Epithelial cell of esophagus (primary cell): ENCODE data around the gene ASB8.
A peak's percentile ranks its signal among the peaks of the same experiment; 100 is the strongest.
"Not testable (repeated sequence)": the region's sequence is repeated elsewhere in the genome, so short reads cannot be mapped to it uniquely, and the experiment has no call there.

Source experiments
- DNase-seq: peaks from one replicate; pipeline ENCODE4 v3.0.0; 2010; ENCODE audit warnings: low read depth
- H3K4me3 ChIP-seq: 2 replicates; pipeline ENCODE4 v1.5.1; 2011; ENCODE audit warnings: mild to moderate bottlenecking, low read length, control low read depth
- TF ChIP-seq, protein P1 (sequence below): IDR thresholded peaks from 2 replicates; pipeline ENCODE4 v1.5.1; 2011; ENCODE audit warnings: low read depth, mild to moderate bottlenecking, low read length, control low read depth, inconsistent platforms; ENCODE audit not compliant: insufficient read depth; ENCODE audit errors: missing control alignments

The ASB8 gene

DNA sequence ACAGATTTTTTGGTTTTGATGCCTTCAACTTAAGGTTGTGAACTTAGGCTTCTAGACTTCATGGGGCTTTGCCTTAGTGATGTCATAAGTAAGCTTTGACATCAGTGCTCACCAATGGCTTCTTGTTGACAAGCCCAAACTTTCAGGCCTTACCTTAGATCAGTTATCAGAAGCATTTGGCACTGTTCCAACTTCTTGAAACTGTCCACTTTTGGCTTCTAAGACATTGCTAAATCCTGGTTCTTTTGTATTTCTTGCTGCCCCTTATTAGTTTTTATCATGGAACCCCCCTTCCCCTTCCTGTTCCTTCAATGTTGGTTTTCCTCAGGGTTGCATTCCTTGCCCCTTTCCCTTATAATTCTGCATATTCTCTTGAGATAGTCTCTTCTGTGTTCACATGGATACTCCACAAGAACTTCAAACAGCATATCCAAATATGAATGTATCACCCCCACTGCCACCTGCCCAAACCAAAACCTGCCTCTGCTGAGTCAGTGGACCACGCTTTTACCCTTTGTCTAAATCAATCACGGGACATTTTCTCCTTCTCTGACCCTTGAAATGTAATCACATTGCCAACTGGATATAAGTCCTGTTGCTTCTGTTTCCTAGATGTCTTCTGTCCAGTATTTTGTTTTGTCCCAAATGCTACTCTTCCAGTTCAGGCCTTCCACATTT is 30.2 kb downstream of the ASB8 start:
- DNase-seq, result no peak
- TF ChIP-seq, protein P1, sequence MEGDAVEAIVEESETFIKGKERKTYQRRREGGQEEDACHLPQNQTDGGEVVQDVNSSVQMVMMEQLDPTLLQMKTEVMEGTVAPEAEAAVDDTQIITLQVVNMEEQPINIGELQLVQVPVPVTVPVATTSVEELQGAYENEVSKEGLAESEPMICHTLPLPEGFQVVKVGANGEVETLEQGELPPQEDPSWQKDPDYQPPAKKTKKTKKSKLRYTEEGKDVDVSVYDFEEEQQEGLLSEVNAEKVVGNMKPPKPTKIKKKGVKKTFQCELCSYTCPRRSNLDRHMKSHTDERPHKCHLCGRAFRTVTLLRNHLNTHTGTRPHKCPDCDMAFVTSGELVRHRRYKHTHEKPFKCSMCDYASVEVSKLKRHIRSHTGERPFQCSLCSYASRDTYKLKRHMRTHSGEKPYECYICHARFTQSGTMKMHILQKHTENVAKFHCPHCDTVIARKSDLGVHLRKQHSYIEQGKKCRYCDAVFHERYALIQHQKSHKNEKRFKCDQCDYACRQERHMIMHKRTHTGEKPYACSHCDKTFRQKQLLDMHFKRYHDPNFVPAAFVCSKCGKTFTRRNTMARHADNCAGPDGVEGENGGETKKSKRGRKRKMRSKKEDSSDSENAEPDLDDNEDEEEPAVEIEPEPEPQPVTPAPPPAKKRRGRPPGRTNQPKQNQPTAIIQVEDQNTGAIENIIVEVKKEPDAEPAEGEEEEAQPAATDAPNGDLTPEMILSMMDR, result no peak
- H3K4me3 ChIP-seq, result no peak overlapping the region

DNA sequence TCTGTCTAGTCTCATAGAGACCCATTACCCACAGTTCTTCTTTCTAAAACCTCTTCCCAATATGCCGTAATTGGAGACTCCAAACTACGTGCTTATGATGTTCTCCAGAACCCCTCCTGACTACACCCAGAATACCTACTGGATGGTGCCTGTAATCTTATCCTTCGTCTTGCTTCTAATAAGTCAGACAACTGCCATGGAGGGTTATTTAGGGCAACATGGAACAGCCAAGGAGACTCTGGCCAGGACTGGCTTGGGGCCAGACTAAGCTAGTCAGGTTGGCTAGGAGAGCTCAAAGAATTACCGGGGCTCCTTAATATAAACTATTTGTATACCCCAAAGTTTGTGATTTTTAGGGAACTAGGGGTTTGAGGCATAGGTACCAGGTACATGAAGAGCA is 31.3 kb downstream of the ASB8 start:
- H3K4me3 ChIP-seq, result no peak overlapping the region
- TF ChIP-seq, protein P1, result no peak
- no peak for DNase-seq

DNA sequence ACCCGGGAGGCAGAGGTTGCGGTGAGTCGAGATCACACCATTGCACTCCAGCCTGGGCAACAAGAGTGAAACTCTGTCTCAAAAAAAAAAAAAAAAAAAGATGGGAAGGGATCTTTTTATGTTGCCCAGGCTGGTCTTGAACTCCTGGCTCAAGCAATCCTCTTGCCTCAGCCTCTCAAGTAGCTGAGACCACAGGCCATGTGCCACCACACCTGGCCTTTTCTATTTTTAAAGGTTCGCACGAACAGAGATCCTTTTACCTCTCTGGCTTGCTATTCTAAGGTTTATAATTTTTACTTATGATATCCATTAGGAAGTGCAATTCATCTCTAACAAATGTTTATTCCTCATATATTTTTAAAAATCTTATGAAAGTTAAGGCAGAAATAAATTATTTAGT is 31.8 kb downstream of the ASB8 start:
- not testable (repeated sequence) for H3K4me3 ChIP-seq, DNase-seq

DNA sequence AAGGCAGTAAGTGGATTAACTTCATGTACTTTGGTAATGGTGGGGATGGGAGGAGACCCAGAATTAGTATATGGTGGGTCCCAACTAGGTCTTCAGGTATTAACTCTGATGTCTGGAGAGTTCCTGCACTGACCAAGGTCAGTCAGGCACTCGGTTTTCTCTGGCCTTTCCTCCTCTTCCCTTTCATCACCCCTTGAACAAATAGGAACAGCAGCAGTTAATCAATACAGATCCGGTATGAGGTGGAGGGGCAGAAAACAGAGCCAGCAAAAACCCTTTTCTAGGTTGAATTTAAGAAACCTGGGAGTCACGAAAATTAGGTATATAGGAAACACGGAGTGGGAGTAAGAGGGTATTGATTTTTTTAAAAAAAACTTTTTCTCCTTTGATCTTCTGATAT is 34.1 kb downstream of the ASB8 start:
- TF ChIP-seq, protein P1, result no peak
- no peak overlapping the region for H3K4me3 ChIP-seq
- DNase-seq, result no peak

DNA sequence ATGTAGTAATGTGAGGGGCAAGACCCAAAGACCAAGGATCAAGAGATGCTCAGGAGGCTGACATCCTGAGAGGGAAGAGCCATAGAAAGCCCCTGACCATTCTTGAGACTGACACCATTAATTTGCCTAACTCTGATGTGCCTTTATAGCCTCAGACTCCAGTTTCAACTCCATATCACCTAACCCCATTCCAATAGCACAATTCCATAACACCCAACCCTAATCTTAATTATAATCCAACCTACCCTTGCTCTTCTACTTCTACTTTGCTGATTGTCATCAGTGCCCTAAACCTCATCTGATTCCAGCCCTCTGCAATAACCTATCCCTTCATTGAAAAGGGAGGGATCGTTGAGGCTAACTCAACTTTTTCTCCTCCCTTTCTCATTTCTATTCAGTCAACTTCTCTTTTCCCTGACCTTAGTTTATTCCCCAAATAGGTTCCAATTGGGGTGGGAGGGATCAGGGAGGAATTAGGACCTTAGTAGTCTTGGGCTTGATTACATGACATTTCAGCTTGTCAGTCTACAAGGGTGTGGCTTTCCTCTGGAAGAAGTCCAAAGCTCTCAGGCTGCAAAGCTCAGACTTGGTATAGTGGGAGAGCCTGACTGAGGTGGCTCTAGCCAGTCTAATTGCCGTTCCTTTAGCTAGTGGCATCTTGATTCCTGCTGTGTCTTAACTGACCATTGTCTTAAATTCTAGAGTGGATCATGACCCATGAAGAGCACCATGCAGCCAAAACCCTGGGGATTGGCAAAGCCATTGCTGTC is 35.1 kb downstream of the ASB8 start:
- DNase-seq, result peak; percentile 26
- H3K4me3 ChIP-seq, result no peak overlapping the region
- TF ChIP-seq, protein P1, result no peak

DNA sequence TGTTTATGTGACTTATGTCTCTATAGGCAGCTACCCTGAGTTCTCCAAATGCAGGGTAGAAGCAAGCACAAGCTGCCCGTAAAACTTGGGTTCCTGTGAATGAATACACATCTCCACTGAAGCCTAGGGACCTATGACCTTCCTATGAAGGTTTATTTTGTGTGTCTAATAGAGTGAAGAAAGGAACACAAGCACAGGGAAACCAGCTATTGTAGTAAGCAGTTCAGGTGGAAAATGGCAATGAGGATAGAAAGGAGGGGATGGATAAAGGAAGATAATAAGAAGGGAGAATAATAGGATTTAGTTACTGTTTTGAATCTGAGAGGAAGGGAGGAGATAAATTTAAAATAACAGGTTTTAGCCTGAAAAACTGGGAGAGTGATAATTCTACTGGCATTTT is 35.8 kb downstream of the ASB8 start:
- no peak for DNase-seq
- TF ChIP-seq, protein P1, result no peak
- H3K4me3 ChIP-seq, result no peak overlapping the region

DNA sequence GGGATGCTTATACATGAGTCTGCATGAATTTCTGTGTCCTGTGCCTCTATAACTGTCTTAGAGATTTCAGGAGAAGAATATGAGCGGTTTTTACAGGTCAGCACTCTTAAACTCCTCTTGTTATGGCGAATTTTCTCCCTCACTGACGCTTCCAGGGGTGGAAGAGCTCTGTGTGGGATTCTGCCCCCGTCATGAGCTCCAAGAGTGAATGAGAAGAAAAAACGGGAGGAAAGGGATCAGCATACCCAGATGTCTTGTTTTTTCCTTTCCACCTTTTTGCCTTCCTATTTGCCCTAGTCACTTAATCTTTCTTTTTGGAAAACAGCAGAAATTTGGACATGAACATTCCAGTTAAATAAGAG is 37.5 kb downstream of the ASB8 start:
- no peak for DNase-seq
- TF ChIP-seq, protein P1, result no peak
- peak overlapping the region; percentile 86 for H3K4me3 ChIP-seq
